ENCODE measurements around the gene MT1B. TPM values are rescaled to one million over a fixed set of nuclear protein-coding genes. Genes with fewer than 3 reads are reported as not detected.
A peak's percentile ranks its signal among the peaks of the same experiment; 100 is the strongest.
"Not testable (repeated sequence)": the region's sequence is repeated elsewhere in the genome, so short reads cannot be mapped to it uniquely, and the experiment has no call there.

Gene MT1B
- total and polyA plus RNA-seq, 2 experiments from 2014 or later, result 0.47 TPM; not detected in 1

DNA sequence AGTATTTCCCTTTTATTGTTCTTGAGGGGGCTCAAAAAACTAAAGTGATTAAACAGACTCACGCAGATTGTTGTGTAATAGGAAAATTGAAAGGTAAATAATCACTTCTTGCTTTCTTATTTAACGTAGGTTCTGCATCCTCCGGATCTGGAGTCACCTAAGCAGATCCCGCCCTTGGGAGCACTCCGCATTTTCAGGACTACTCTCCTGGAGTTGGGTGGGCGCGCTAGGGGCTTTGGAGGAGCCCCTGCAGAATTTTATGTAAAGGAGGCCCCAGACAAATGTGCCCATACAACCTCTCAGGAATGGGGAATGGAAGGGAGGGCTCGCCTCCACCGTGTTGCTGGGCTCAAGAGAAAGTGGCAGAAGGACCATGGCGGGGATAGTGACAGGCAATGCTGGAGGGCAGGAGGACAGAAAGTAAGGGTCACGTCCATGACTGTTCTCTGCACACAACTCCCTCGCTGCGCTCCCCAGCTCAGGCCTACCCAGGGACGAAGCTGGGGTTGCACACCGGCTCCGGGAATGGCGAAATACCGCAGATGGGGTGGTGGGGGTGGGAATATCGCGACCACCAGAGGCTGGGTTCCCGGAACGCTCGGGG is 35.0 kb upstream of the MT1B start:
- Histone ChIP-seq H3K4me3 (no peak overlapping the region), H4K20me1 (ENCODE audit: insufficient read depth, poor library complexity, severe bottlenecking) (no peaks in the 10 kb centered on the region), H3K4me2 (peak overlapping the region; percentile 86), H2AFZ (peak overlapping the region; percentile 45), H3K27ac (no peak overlapping the region), H3K4me1 (ENCODE audit: insufficient read depth) (no peaks in the 10 kb centered on the region), H3K79me2 (no peaks in the 10 kb centered on the region), H3K9me2 (replicated peaks; ENCODE audit: insufficient read depth) (no peaks in the 10 kb centered on the region), H3K27me3 (peaks cover 42% of the 10 kb centered on the region), H3K9me3 (ENCODE audit: low read depth) (no peaks in the 10 kb centered on the region), H3K36me3 (replicated peaks; ENCODE audit: insufficient read depth, low read depth) (no peaks in the 10 kb centered on the region)
- no peak for DNase-seq (ENCODE audit: low spot score)
- WGBS (ENCODE audit: low lambda C conversion rate, missing lambda C conversion rate), result 25% methylated on average over 21 of the region's 23 CpGs
- TF ChIP-seq EZH2 (IDR thresholded peaks at IDR 0.05; ENCODE audit: borderline replicate concordance) (no peak), EZH2phosphoT487 (IDR thresholded peaks at IDR 0.05; ENCODE audit: low read depth, severe bottlenecking, unreplicated experiment) (no peak)
- TF ChIP-seq, protein P1, sequence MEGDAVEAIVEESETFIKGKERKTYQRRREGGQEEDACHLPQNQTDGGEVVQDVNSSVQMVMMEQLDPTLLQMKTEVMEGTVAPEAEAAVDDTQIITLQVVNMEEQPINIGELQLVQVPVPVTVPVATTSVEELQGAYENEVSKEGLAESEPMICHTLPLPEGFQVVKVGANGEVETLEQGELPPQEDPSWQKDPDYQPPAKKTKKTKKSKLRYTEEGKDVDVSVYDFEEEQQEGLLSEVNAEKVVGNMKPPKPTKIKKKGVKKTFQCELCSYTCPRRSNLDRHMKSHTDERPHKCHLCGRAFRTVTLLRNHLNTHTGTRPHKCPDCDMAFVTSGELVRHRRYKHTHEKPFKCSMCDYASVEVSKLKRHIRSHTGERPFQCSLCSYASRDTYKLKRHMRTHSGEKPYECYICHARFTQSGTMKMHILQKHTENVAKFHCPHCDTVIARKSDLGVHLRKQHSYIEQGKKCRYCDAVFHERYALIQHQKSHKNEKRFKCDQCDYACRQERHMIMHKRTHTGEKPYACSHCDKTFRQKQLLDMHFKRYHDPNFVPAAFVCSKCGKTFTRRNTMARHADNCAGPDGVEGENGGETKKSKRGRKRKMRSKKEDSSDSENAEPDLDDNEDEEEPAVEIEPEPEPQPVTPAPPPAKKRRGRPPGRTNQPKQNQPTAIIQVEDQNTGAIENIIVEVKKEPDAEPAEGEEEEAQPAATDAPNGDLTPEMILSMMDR (IDR thresholded peaks at IDR 0.05; ENCODE audit: poor library complexity), result no peak

DNA sequence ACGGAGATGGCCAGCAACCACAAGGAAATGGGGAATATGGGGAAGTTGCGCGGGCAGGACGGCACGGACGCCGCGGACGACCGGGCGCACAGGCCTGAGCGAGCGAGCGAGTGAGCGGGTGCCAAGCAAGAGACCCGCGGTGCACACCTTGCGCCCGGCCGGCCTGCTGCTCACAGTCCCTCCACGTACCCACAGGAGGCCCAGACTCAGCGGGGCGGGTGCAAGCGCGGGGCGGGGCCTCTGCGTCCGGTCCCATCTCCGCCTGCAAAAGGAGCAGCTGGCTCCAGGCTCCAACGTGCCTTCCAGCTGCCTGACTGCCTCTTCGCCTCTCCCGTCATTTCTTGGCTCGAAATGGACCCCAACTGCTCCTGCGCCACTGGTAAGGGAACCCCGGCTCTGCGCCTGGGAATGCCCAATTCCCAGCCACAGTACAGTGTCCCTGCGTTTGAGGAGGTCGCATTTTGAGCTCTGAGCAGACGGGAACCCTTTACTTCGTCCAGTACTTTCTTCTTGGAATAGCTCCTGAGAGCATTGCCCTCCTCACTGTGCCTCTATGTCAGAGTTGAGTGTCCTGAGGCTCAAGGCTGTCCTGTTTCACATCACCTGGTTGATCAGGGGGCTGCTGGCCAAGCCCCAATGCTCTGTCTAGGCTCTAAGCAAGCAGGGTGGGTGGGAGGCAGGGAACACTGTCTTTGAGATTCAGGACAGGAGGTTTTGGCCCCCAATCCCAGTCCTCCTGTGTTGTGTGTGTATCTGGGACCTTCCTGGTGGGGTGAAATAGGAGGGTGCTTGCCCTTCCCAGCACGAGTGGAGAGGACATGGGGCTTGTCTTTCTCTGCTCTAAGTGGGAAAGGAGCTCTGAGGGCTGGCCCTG is 34.2 kb upstream of the MT1B start:
- Histone ChIP-seq H3K27ac (no peak overlapping the region), H3K9me2 (replicated peaks; ENCODE audit: insufficient read depth) (no peaks in the 10 kb centered on the region), H3K27me3 (peaks cover 42% of the 10 kb centered on the region), H3K4me1 (ENCODE audit: insufficient read depth) (no peaks in the 10 kb centered on the region), H4K20me1 (ENCODE audit: insufficient read depth, poor library complexity, severe bottlenecking) (no peaks in the 10 kb centered on the region), H3K9me3 (ENCODE audit: low read depth) (no peaks in the 10 kb centered on the region), H3K4me2 (peak overlapping the region; percentile 86), H3K4me3 (peak overlapping the region; percentile 29), H3K36me3 (replicated peaks; ENCODE audit: insufficient read depth, low read depth) (no peaks in the 10 kb centered on the region), H2AFZ (peak overlapping the region; percentile 45), H3K79me2 (no peaks in the 10 kb centered on the region)
- WGBS (ENCODE audit: low lambda C conversion rate, missing lambda C conversion rate), result 4% methylated on average over 39 of the region's 41 CpGs
- DNase-seq (ENCODE audit: low spot score), result peak; percentile 60
- TF ChIP-seq EZH2 (IDR thresholded peaks at IDR 0.05; ENCODE audit: borderline replicate concordance), result no peak
- TF ChIP-seq EZH2phosphoT487 (IDR thresholded peaks at IDR 0.05; ENCODE audit: low read depth, severe bottlenecking, unreplicated experiment), result no peak

DNA sequence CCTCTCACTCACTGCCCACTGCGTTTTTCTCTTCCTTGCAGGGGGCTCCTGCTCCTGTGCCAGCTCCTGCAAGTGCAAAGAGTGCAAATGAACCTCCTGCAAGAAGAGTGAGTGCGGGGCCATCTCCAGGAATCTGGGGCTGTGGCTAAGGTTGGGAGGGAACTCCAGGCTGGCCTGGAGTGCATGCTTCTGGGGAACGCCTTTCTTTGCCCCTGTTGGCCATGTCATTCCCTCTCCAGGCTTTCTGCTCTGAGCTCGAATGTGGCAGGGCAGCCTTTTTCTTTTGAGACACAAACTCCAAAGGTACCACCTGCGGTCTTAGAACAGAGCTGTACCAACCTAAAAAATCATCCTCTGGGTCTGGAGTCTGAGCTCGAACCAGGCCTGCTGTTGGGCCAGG is 33.5 kb upstream of the MT1B start:
- Histone ChIP-seq H3K4me3 (no peak overlapping the region), H3K9me3 (ENCODE audit: low read depth) (no peaks in the 10 kb centered on the region), H3K27me3 (peaks cover 42% of the 10 kb centered on the region), H3K79me2 (no peaks in the 10 kb centered on the region), H3K36me3 (replicated peaks; ENCODE audit: insufficient read depth, low read depth) (no peaks in the 10 kb centered on the region), H3K27ac (no peak overlapping the region), H3K9me2 (replicated peaks; ENCODE audit: insufficient read depth) (no peaks in the 10 kb centered on the region), H3K4me1 (ENCODE audit: insufficient read depth) (no peaks in the 10 kb centered on the region), H2AFZ (no peak overlapping the region), H3K4me2 (no peak overlapping the region), H4K20me1 (ENCODE audit: insufficient read depth, poor library complexity, severe bottlenecking) (no peaks in the 10 kb centered on the region)
- DNase-seq (ENCODE audit: low spot score), result no peak
- TF ChIP-seq, protein P1 (IDR thresholded peaks at IDR 0.05; ENCODE audit: poor library complexity), result no peak
- TF ChIP-seq EZH2phosphoT487 (IDR thresholded peaks at IDR 0.05; ENCODE audit: low read depth, severe bottlenecking, unreplicated experiment) (no peak), EZH2 (IDR thresholded peaks at IDR 0.05; ENCODE audit: borderline replicate concordance) (no peak)
- WGBS (ENCODE audit: low lambda C conversion rate, missing lambda C conversion rate), result 35% methylated on average over 6 of the region's 6 CpGs

DNA sequence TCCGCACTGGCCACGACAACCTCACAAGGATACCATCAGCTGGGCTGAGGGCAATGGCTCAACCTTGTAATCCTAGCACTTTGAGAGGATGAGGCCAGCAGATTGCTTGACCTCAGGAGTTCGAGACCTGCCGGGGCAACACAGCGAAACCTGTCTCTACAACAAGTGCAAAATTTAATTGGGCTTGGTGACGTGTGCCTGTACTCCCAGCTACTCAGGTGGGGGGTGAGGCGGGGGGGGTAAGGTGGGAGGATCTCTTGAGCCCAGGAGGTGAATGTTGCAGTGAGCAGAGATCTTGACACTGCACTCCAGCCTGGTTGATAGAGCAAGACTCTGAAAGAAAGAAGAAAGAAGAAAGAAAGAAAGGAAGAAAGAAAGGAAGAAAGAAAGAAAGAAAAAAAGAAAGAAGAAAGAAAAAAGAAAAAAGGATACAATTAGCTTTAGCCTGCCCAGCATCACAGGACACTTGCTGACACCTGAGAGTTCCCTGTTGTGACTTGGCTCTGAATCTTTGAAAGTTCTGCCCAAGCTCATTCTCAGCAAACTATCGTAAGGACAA is 31.3 kb upstream of the MT1B start:
- Histone ChIP-seq H2AFZ (no peak overlapping the region), H3K4me3 (no peak overlapping the region), H3K4me2 (no peak overlapping the region), H4K20me1 (ENCODE audit: insufficient read depth, poor library complexity, severe bottlenecking) (no peaks in the 10 kb centered on the region), H3K27ac (no peak overlapping the region), H3K27me3 (peaks cover 55% of the 10 kb centered on the region), H3K36me3 (replicated peaks; ENCODE audit: insufficient read depth, low read depth) (no peaks in the 10 kb centered on the region), H3K9me3 (ENCODE audit: low read depth) (no peaks in the 10 kb centered on the region), H3K9me2 (replicated peaks; ENCODE audit: insufficient read depth) (no peaks in the 10 kb centered on the region), H3K79me2 (no peaks in the 10 kb centered on the region), H3K4me1 (ENCODE audit: insufficient read depth) (no peaks in the 10 kb centered on the region)
- no peak for TF ChIP-seq EZH2 (IDR thresholded peaks at IDR 0.05; ENCODE audit: borderline replicate concordance)
- TF ChIP-seq, protein P1 (IDR thresholded peaks at IDR 0.05; ENCODE audit: poor library complexity), result no peak
- no peak for TF ChIP-seq EZH2phosphoT487 (IDR thresholded peaks at IDR 0.05; ENCODE audit: low read depth, severe bottlenecking, unreplicated experiment)
- 76% methylated on average over 8 of the region's 8 CpGs for WGBS (ENCODE audit: low lambda C conversion rate, missing lambda C conversion rate)
- no peak for DNase-seq (ENCODE audit: low spot score)

GRCh38 chr16:56621665-56622445 is 29.8 kb upstream of the MT1B start:
- peaks cover 59% of the 10 kb centered on the region for H3K27me3 ChIP-seq
- H3K9me2 ChIP-seq (replicated peaks; ENCODE audit: insufficient read depth); H3K4me1 ChIP-seq (ENCODE audit: insufficient read depth); H3K9me3 ChIP-seq (ENCODE audit: low read depth); H3K27ac ChIP-seq; H3K4me2 ChIP-seq; H3K79me2 ChIP-seq; H3K4me3 ChIP-seq; H3K36me3 ChIP-seq (replicated peaks; ENCODE audit: insufficient read depth, low read depth); H4K20me1 ChIP-seq (ENCODE audit: insufficient read depth, poor library complexity, severe bottlenecking); H2AFZ ChIP-seq; DNase-seq (ENCODE audit: low spot score): not testable (repeated sequence)
- WGBS (ENCODE audit: low lambda C conversion rate, missing lambda C conversion rate), result 53% methylated on average over 4 of the region's 4 CpGs

All from hepatocyte (in vitro differentiated cells).